Measurements from ENCODE around the gene ARID5B. TPM values are rescaled to one million over a fixed set of nuclear protein-coding genes. Genes with fewer than 3 reads are reported as not detected.

ARID5B gene
- total RNA-seq, 1 donor from 2014 or later: 1.1 TPM

DNA sequence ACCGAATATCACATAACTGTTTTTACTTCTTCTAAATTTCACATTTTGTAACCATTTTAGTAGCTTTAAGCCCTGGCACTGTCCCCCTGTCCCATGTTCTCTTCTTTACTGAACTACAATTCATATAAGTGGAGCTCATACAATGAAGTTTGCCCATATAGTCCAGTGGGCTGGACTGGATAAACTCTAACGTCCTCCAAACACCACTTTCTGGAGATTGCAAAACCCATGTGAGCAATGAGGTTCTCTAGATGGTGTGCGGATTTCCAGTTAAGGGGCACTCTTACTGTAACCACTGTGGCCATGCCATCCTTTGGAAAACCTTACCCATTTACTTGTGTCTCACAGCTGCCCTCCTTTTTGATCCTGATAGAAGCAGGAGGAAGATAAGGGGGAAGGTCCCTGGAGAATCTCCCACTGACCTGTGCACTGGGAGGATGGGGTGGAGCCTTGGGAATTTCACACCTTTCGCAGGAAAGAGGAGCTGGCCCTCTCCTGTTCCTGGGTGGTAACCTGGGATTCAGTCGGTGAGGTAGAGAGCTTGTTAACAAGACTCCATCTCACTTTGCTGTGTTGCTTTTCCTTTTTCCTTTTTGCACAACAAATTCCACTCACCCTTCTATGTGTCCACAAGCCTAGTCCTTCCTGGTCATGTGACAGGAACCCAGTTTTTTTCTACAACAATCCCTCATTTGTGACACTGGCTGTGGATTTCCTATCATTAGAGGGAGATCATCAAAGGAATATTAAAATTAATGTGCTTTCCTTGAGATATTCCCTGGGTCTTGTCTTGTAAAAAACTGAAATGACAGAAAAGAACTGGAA lies 120.7 kb downstream of the ARID5B start:
- H3K4me1 Mint-ChIP-seq (ENCODE audit: low read depth, unreplicated experiment): peaks cover 11% of the 10 kb centered on the region
- peaks cover 2% of the 10 kb centered on the region for H3K9me3 Mint-ChIP-seq (ENCODE audit: unreplicated experiment)
- no peak overlapping the region for H3K4me3 Mint-ChIP-seq (ENCODE audit: unreplicated experiment)
- TF ChIP-seq, protein P1, sequence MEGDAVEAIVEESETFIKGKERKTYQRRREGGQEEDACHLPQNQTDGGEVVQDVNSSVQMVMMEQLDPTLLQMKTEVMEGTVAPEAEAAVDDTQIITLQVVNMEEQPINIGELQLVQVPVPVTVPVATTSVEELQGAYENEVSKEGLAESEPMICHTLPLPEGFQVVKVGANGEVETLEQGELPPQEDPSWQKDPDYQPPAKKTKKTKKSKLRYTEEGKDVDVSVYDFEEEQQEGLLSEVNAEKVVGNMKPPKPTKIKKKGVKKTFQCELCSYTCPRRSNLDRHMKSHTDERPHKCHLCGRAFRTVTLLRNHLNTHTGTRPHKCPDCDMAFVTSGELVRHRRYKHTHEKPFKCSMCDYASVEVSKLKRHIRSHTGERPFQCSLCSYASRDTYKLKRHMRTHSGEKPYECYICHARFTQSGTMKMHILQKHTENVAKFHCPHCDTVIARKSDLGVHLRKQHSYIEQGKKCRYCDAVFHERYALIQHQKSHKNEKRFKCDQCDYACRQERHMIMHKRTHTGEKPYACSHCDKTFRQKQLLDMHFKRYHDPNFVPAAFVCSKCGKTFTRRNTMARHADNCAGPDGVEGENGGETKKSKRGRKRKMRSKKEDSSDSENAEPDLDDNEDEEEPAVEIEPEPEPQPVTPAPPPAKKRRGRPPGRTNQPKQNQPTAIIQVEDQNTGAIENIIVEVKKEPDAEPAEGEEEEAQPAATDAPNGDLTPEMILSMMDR (IDR thresholded peaks at IDR 0.05; ENCODE audit: partially characterized antibody, unreplicated experiment): no peak
- no peaks in the 10 kb centered on the region for H3K27me3 Mint-ChIP-seq (ENCODE audit: unreplicated experiment)
- peaks cover 4% of the 10 kb centered on the region for H3K36me3 Mint-ChIP-seq (ENCODE audit: unreplicated experiment)
- DNase-seq: no peak
- no peak overlapping the region for H3K27ac Mint-ChIP-seq (ENCODE audit: unreplicated experiment)

GRCh38 chr10:62022830-62023229 lies 121.3 kb downstream of the ARID5B start:
- Mint-ChIP-seq H3K4me3 (ENCODE audit: unreplicated experiment) (no peak overlapping the region), H3K9me3 (ENCODE audit: unreplicated experiment) (peaks cover 2% of the 10 kb centered on the region), H3K27me3 (ENCODE audit: unreplicated experiment) (no peaks in the 10 kb centered on the region), H3K36me3 (ENCODE audit: unreplicated experiment) (peaks cover 4% of the 10 kb centered on the region), H3K27ac (ENCODE audit: unreplicated experiment) (no peak overlapping the region), H3K4me1 (ENCODE audit: low read depth, unreplicated experiment) (peaks cover 11% of the 10 kb centered on the region)
- TF ChIP-seq, protein P1 (IDR thresholded peaks at IDR 0.05; ENCODE audit: partially characterized antibody, unreplicated experiment): no peak
- no peak for DNase-seq

GRCh38 chr10:62023329-62023728 lies 121.8 kb downstream of the ARID5B start:
- no peak overlapping the region for H3K4me3 Mint-ChIP-seq (ENCODE audit: unreplicated experiment)
- H3K27me3 Mint-ChIP-seq (ENCODE audit: unreplicated experiment): peaks cover under 1% of the 10 kb centered on the region
- H3K36me3 Mint-ChIP-seq (ENCODE audit: unreplicated experiment): peaks cover 4% of the 10 kb centered on the region
- H3K4me1 Mint-ChIP-seq (ENCODE audit: low read depth, unreplicated experiment): peaks cover 7% of the 10 kb centered on the region
- no peak for DNase-seq
- TF ChIP-seq, protein P1 (IDR thresholded peaks at IDR 0.05; ENCODE audit: partially characterized antibody, unreplicated experiment): no peak
- H3K9me3 Mint-ChIP-seq (ENCODE audit: unreplicated experiment): peaks cover 2% of the 10 kb centered on the region
- no peak overlapping the region for H3K27ac Mint-ChIP-seq (ENCODE audit: unreplicated experiment)

DNA sequence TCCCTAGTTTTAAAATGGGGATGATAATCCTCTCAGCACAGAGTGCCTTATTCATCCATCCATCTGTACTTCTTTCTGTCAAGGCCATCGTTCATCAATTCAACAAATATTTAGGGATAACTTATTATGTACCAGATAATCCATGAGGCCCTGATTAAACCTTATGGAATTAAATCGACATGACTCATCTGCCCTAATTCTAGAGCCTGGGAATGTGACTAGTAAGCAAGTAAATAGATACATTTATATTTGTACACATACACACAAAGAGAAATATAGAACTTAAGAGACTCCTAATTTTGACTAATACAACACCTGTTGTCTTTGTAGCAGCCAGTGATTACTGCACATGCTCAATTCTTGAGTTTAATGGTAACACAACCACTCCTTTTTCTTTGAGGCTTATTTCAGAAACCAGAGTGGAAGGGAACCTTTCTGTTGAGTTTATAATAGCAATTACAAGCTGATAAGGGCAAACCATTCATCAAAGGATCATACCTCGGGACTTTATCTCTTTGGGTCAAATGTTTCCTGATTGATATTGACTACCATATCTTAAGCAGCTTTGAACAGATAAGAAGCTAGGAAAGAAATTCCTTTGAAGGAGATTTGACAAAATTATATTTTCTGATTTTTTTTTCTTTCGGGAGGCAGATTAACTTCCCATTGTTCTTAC lies 122.7 kb downstream of the ARID5B start:
- H3K4me1 Mint-ChIP-seq (ENCODE audit: low read depth, unreplicated experiment): peaks cover 3% of the 10 kb centered on the region
- DNase-seq: no peak
- peaks cover 4% of the 10 kb centered on the region for H3K36me3 Mint-ChIP-seq (ENCODE audit: unreplicated experiment)
- peaks cover 2% of the 10 kb centered on the region for H3K9me3 Mint-ChIP-seq (ENCODE audit: unreplicated experiment)
- no peak overlapping the region for H3K4me3 Mint-ChIP-seq (ENCODE audit: unreplicated experiment)
- peaks cover 3% of the 10 kb centered on the region for H3K27me3 Mint-ChIP-seq (ENCODE audit: unreplicated experiment)
- TF ChIP-seq, protein P1 (IDR thresholded peaks at IDR 0.05; ENCODE audit: partially characterized antibody, unreplicated experiment): no peak
- H3K27ac Mint-ChIP-seq (ENCODE audit: unreplicated experiment): no peak overlapping the region

Measured in glutamatergic neuron (in vitro differentiated cells).